H9 (cell line): ENCODE data around the gene DCUN1D2. TPM values are rescaled to one million over a fixed set of nuclear protein-coding genes. Genes with fewer than 3 reads are reported as not detected.

Source experiments
- DNase-seq: peaks from one replicate; pipeline ENCODE4 v3.0.0-alpha.2; 2017
- H2AFZ ChIP-seq: one replicate; pipeline ENCODE4 v1.6.1; 2013; ENCODE audit warnings: mild to moderate bottlenecking, low read length, control low read depth, moderate library complexity
- H2AK5ac ChIP-seq: 2 replicates; pipeline ENCODE4 v1.6.1; 2013; ENCODE audit warnings: low read length, control low read depth, mixed read lengths; ENCODE audit not compliant: insufficient read length
- H2BK120ac ChIP-seq: one replicate; pipeline ENCODE4 v1.6.1; 2013; ENCODE audit warnings: low read depth, mild to moderate bottlenecking, low read length, control low read depth, inconsistent platforms; ENCODE audit not compliant: poor library complexity, severe bottlenecking
- H2BK12ac ChIP-seq: 2 replicates; pipeline ENCODE4 v1.6.1; 2013; ENCODE audit warnings: low read length, control low read depth, mixed read lengths, low read depth; ENCODE audit not compliant: insufficient read length
- H2BK15ac ChIP-seq: 2 replicates; pipeline ENCODE4 v1.6.1; 2013; ENCODE audit warnings: low read depth, low read length, control low read depth
- H2BK20ac ChIP-seq: one replicate; pipeline ENCODE4 v1.6.1; 2013; ENCODE audit warnings: low read depth, mild to moderate bottlenecking, low read length, control low read depth, inconsistent platforms; ENCODE audit not compliant: poor library complexity, severe bottlenecking
- H2BK5ac ChIP-seq: 2 replicates; pipeline ENCODE4 v1.6.1; 2013; ENCODE audit warnings: low read length, control low read depth, mixed read lengths; ENCODE audit not compliant: insufficient read length
- H3K14ac ChIP-seq: 2 replicates; pipeline ENCODE4 v1.6.1; 2013; ENCODE audit warnings: low read length, control low read depth; ENCODE audit not compliant: insufficient read depth
- H3K18ac ChIP-seq: 2 replicates; pipeline ENCODE4 v1.6.1; 2013; ENCODE audit warnings: low read depth, mild to moderate bottlenecking, mixed read lengths, low read length, control low read depth; ENCODE audit not compliant: insufficient read length
- H3K23ac ChIP-seq: 2 replicates; pipeline ENCODE4 v1.6.1; 2013; ENCODE audit warnings: low read length, control low read depth, mixed read lengths, low read depth; ENCODE audit not compliant: insufficient read length
- H3K23me2 ChIP-seq: 2 replicates; pipeline ENCODE4 v1.6.1; 2013; ENCODE audit warnings: low read depth, mild to moderate bottlenecking, mixed read lengths, low read length, control low read depth; ENCODE audit not compliant: insufficient read length, poor library complexity, severe bottlenecking
- H3K27ac ChIP-seq: 2 replicates; pipeline ENCODE4 v1.5.1; 2013; ENCODE audit warnings: low read length, control low read depth, mixed read lengths, low read depth; ENCODE audit not compliant: insufficient read length
- H3K27me3 ChIP-seq: 2 replicates; pipeline ENCODE4 v1.6.1; 2013; ENCODE audit warnings: low read length, control low read depth, inconsistent platforms; ENCODE audit not compliant: insufficient read depth
- H3K4ac ChIP-seq: 2 replicates; pipeline ENCODE4 v1.6.1; 2013; ENCODE audit warnings: low read depth, mild to moderate bottlenecking, control low read depth, inconsistent platforms, low read length, moderate library complexity
- H3K4me1 ChIP-seq: 2 replicates; pipeline ENCODE4 v1.6.1; 2013; ENCODE audit warnings: low read length, control low read depth, inconsistent platforms; ENCODE audit not compliant: insufficient read depth
- H3K4me2 ChIP-seq: 2 replicates; pipeline ENCODE4 v1.6.1; 2013; ENCODE audit warnings: low read length, control low read depth, mixed read lengths; ENCODE audit not compliant: insufficient read length, insufficient read depth
- H3K56ac ChIP-seq: 2 replicates; pipeline ENCODE4 v1.6.1; 2013; ENCODE audit warnings: low read depth, mild to moderate bottlenecking, mixed read lengths, low read length, control low read depth; ENCODE audit not compliant: insufficient read length
- H3K79me1 ChIP-seq: 2 replicates; pipeline ENCODE4 v1.6.1; 2013; ENCODE audit warnings: low read depth, mild to moderate bottlenecking, moderate library complexity, low read length, control low read depth, inconsistent platforms; ENCODE audit not compliant: insufficient read depth, poor library complexity, severe bottlenecking
- H3K79me2 ChIP-seq: 2 replicates; pipeline ENCODE4 v1.6.1; 2013; ENCODE audit warnings: low read length, control low read depth, inconsistent platforms; ENCODE audit not compliant: insufficient read depth
- H3K9ac ChIP-seq: 2 replicates; pipeline ENCODE4 v1.6.1; 2013; ENCODE audit warnings: low read length, control low read depth, mixed read lengths; ENCODE audit not compliant: insufficient read length; ENCODE audit errors: extremely low read depth
- H3K9me3 ChIP-seq: one replicate; pipeline ENCODE4 v1.6.1; 2013; ENCODE audit warnings: low read depth, low read length, inconsistent platforms; ENCODE audit not compliant: control insufficient read depth
- H3T11ph ChIP-seq: one replicate; pipeline ENCODE4 v1.6.1; 2013; ENCODE audit warnings: mild to moderate bottlenecking, low read length, control low read depth, inconsistent platforms
- H4K20me1 ChIP-seq: one replicate; pipeline ENCODE4 v1.6.1; 2013; ENCODE audit not compliant: control insufficient read depth, insufficient read length, insufficient read depth
- H4K5ac ChIP-seq: 2 replicates; pipeline ENCODE4 v1.6.1; 2013; ENCODE audit warnings: low read depth, mild to moderate bottlenecking, mixed read lengths, low read length, control low read depth; ENCODE audit not compliant: insufficient read length
- H4K8ac ChIP-seq: replicated peaks from 2 replicates; pipeline ENCODE4 v1.6.1; 2013; ENCODE audit warnings: low read length, control low read depth, mixed read lengths, low read depth; ENCODE audit not compliant: insufficient read length
- H4K91ac ChIP-seq: 2 replicates; pipeline ENCODE4 v1.6.1; 2013; ENCODE audit warnings: low read depth, mild to moderate bottlenecking, moderate library complexity, mixed read lengths, low read length, control low read depth; ENCODE audit not compliant: insufficient read length
- H3K27ac Mint-ChIP-seq, 3 experiments: 2 replicates in 2 of 3; 3 replicates in 1 of 3; pipeline ENCODE4 v1.8.0; 2020 to 2021; ENCODE audit warnings: mixed read lengths in 3 of 3, mild to moderate bottlenecking in 1 of 3, moderate library complexity in 1 of 3
- H3K27me3 Mint-ChIP-seq: 2 replicates; pipeline ENCODE4 v1.8.0; 2021; ENCODE audit warnings: low read depth, mild to moderate bottlenecking, moderate library complexity, mixed read lengths
- H3K36me3 Mint-ChIP-seq, 3 experiments: 2 replicates in 2 of 3; 3 replicates in 1 of 3; pipeline ENCODE4 v1.8.0; 2020 to 2021; ENCODE audit warnings: low read depth in 3 of 3, mixed read lengths in 3 of 3; ENCODE audit not compliant: insufficient read depth in 1 of 3
- H3K4me1 Mint-ChIP-seq, 2 experiments: 2 replicates each; pipeline ENCODE4 v1.8.0; 2020; ENCODE audit warnings: mixed read lengths in 2 of 2
- H3K4me3 Mint-ChIP-seq, 2 experiments: 2 replicates in 1 of 2; 3 replicates in 1 of 2; pipeline ENCODE4 v1.8.0; 2020 to 2021; ENCODE audit warnings: mild to moderate bottlenecking in 2 of 2, mixed read lengths in 2 of 2, moderate library complexity in 1 of 2
- H3K9me3 Mint-ChIP-seq, 2 experiments: 2 replicates in 1 of 2; 3 replicates in 1 of 2; pipeline ENCODE4 v1.8.0; 2020; ENCODE audit warnings: mild to moderate bottlenecking in 2 of 2, mixed read lengths in 2 of 2, moderate library complexity in 1 of 2
- CTCF ChIP-seq: fragments of 200-600 bp; sonication (generic); conservative IDR thresholded peaks from 3 replicates; pipeline ENCODE4 v1.8.0; 2021; ENCODE audit warnings: antibody characterized with exemption, mild to moderate bottlenecking
- WGBS: extraction: QIAGEN DNeasy Blood & Tissue Kit; methylation state at CpG from one replicate; pipeline ENCODE4 v1.1.7; 2013; ENCODE audit warnings: missing lambda C conversion rate, low lambda C conversion rate, mixed read lengths; ENCODE audit not compliant: insufficient read length; ENCODE audit errors: extremely low coverage; 5-methylcytosine and 5-hydroxymethylcytosine counted together
- total RNA-seq: library from RNA; stranded (reverse); gene quantifications from 2 replicates; pipeline ENCODE4 v1.2.1, GENCODE V29; 2021

DCUN1D2 gene
- total RNA-seq, 1 experiment from 2014 or later: 36.8 TPM

DNA sequence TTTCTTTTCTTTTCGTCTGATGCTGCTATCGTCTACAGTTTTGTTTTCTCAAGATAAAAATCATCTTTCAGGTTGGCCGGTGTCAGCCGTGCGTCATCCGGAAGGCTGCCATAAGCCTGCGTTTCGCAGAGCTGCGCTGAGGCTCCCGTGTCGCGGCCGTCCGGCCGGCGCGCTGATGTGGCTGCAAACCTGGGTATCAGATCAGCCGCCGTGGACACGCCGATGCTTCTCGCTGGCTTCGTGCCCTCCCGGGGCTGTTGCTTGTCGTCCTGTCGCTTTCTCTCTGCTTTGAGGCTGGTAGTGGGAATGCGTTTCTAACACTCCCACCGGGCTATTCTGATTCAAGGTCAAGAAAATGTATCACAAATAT is 48.2 kb upstream of the DCUN1D2 start:
- H2BK15ac ChIP-seq: no peak overlapping the region
- H3K79me2 ChIP-seq: 0 out of 2 replicates have a peak, but pooled peaks cover 1% of the 10 kb centered on the region
- Mint-ChIP-seq H3K4me1 (peaks cover 4 to 8% of the 10 kb centered on the region in 2 experiments; a peak in 3 of 4 replicates), H3K36me3 (peaks cover 9 to 25% (median 17%) of the 10 kb centered on the region in 3 experiments; a peak in 6 of 7 replicates), H3K4me3 (no peak overlapping the region), H3K27ac (peak overlapping the region in 2 of 3 experiments; percentile 9; a peak in 1 of 7 replicates), H3K27me3 (no peaks in the 10 kb centered on the region), H3K9me3 (no peaks in the 10 kb centered on the region)
- H3K79me1 ChIP-seq: no peaks in the 10 kb centered on the region
- no peak overlapping the region for H3K14ac ChIP-seq
- no peak overlapping the region for H2BK12ac ChIP-seq
- no peak overlapping the region for H3K9ac ChIP-seq
- no peak for TF ChIP-seq CTCF
- no peak overlapping the region for H2BK120ac ChIP-seq
- H2BK20ac ChIP-seq: no peak overlapping the region
- no peaks in the 10 kb centered on the region for H3K4me1 ChIP-seq
- no peak overlapping the region for H3T11ph ChIP-seq
- no peak overlapping the region for H4K91ac ChIP-seq
- H3K23me2 ChIP-seq: no peaks in the 10 kb centered on the region
- H4K8ac ChIP-seq: no peak overlapping the region
- H3K23ac ChIP-seq: no peak overlapping the region
- no peak overlapping the region for H3K4ac ChIP-seq
- H3K27me3 ChIP-seq: no peaks in the 10 kb centered on the region
- H3K56ac ChIP-seq: no peak overlapping the region
- H3K27ac ChIP-seq: no peak overlapping the region
- no peak overlapping the region for H2AK5ac ChIP-seq
- WGBS: no CpG with 5 or more reads among the region's 28 CpGs
- H3K18ac ChIP-seq: no peak overlapping the region
- peaks cover 2% of the 10 kb centered on the region for H4K20me1 ChIP-seq
- H3K9me3 ChIP-seq: no peaks in the 10 kb centered on the region
- no peak overlapping the region for H2BK5ac ChIP-seq
- no peak overlapping the region for H4K5ac ChIP-seq
- H2AFZ ChIP-seq: no peak overlapping the region
- DNase-seq: no peak
- H3K4me2 ChIP-seq: no peak overlapping the region
